Stimulated activated CD4-positive, alpha-beta T cell treated with anti-CD3 and anti-CD28 coated beads, Interleukin-1b, Interleukin-23, amount 100 ng/mL, for 24 hours (primary cell): ENCODE data around the gene GLIS2.

Experiments used
- DNase-seq, 4 experiments: peaks; one replicate each; pipeline ENCODE4 v3.0.0-alpha.2; 2020; ENCODE audit warnings: low read depth in 4 of 4, low spot score in 1 of 4

The GLIS2 gene

GRCh38 chr16:4381072-4381934, 65.4 kb downstream of the GLIS2 start:
- DNase-seq: no peak

GRCh38 chr16:4381935-4382794, 66.3 kb downstream of the GLIS2 start:
- DNase-seq: no peak

GRCh38 chr16:4382795-4383357, 67.0 kb downstream of the GLIS2 start:
- DNase-seq: no peak

GRCh38 chr16:4383591-4384444, 68.0 kb downstream of the GLIS2 start:
- DNase-seq: no peak

GRCh38 chr16:4384509-4384942, 68.7 kb downstream of the GLIS2 start:
- DNase-seq: no peak

GRCh38 chr16:4385066-4385788, 69.4 kb downstream of the GLIS2 start:
- DNase-seq: no peak

- DNase-seq: no peak
These were observed 70.1 kb downstream of the GLIS2 start for GRCh38 chr16:4385789-4386450.

- no peak for DNase-seq
These were observed 70.6 kb downstream of the GLIS2 start for GRCh38 chr16:4386451-4386805.

- DNase-seq: no peak
These were observed 71.2 kb downstream of the GLIS2 start for GRCh38 chr16:4386951-4387565.

GRCh38 chr16:4387781-4388180, 71.9 kb downstream of the GLIS2 start:
- DNase-seq: no peak

- DNase-seq: no peak
These were observed 72.6 kb downstream of the GLIS2 start for GRCh38 chr16:4388271-4389021.
